Mesothelial cell of epicardium (in vitro differentiated cells): ENCODE results near the gene CSF2. TPM values are rescaled to one million over a fixed set of nuclear protein-coding genes. Genes with fewer than 3 reads are reported as not detected.

Experiments
- DNase-seq, 2 experiments: peaks; one replicate each; pipeline ENCODE4 v3.0.0; 2021; ENCODE audit warnings: low spot score in 2 of 2; ENCODE audit not compliant: unreplicated experiment in 2 of 2
- H3K27ac Mint-ChIP-seq: 2 replicates; pipeline ENCODE4 v1.8.0; 2021; ENCODE audit warnings: mixed read lengths
- H3K27me3 Mint-ChIP-seq: 2 replicates; pipeline ENCODE4 v1.8.0; 2021; ENCODE audit warnings: low read depth, mixed read lengths
- H3K36me3 Mint-ChIP-seq: 2 replicates; pipeline ENCODE4 v1.8.0; 2021; ENCODE audit warnings: mixed read lengths
- H3K4me1 Mint-ChIP-seq: 2 replicates; pipeline ENCODE4 v1.8.0; 2021; ENCODE audit warnings: mixed read lengths
- H3K4me3 Mint-ChIP-seq: 2 replicates; pipeline ENCODE4 v1.8.0; 2021; ENCODE audit warnings: mild to moderate bottlenecking, moderate library complexity, mixed read lengths
- H3K9me3 Mint-ChIP-seq: 2 replicates; pipeline ENCODE4 v1.8.0; 2021; ENCODE audit warnings: mixed read lengths
- CTCF ChIP-seq: fragments of 200-600 bp; sonication (generic); IDR thresholded peaks from one replicate; pipeline ENCODE4 v1.5.0; 2021; ENCODE audit warnings: antibody characterized with exemption; ENCODE audit not compliant: unreplicated experiment
- total RNA-seq: library from RNA; stranded (reverse); gene quantifications from 3 replicates; pipeline ENCODE4 v1.2.1, GENCODE V29; 2021

CSF2 gene
- total RNA-seq, 1 donor from 2014 or later, result not detected

GRCh38 chr5:132027027-132027426 is 46.6 kb upstream of the CSF2 start:
- H3K27me3 Mint-ChIP-seq, result peaks cover 43% of the 10 kb centered on the region
- no peaks in the 10 kb centered on the region for H3K36me3 Mint-ChIP-seq
- H3K4me3 Mint-ChIP-seq, result no peak overlapping the region
- no peak for TF ChIP-seq CTCF
- no peaks in the 10 kb centered on the region for H3K4me1 Mint-ChIP-seq
- H3K9me3 Mint-ChIP-seq, result no peaks in the 10 kb centered on the region
- no peak overlapping the region for H3K27ac Mint-ChIP-seq
- DNase-seq, result peak in 1 of 2 experiments; percentile 17

- peak in 1 of 2 experiments; percentile 29 for DNase-seq
- no peak for TF ChIP-seq CTCF
- Mint-ChIP-seq H3K27me3 (peaks cover 49% of the 10 kb centered on the region), H3K27ac (no peak overlapping the region), H3K36me3 (no peaks in the 10 kb centered on the region), H3K9me3 (peaks cover 10% of the 10 kb centered on the region), H3K4me3 (no peak overlapping the region), H3K4me1 (no peaks in the 10 kb centered on the region)
These were observed 43.8 kb upstream of the CSF2 start for GRCh38 chr5:132029609-132030330.

GRCh38 chr5:132030610-132031009 is 43.0 kb upstream of the CSF2 start:
- peaks cover 10% of the 10 kb centered on the region for H3K9me3 Mint-ChIP-seq
- H3K4me1 Mint-ChIP-seq, result no peaks in the 10 kb centered on the region
- H3K36me3 Mint-ChIP-seq, result no peaks in the 10 kb centered on the region
- H3K27me3 Mint-ChIP-seq, result peaks cover 53% of the 10 kb centered on the region
- DNase-seq, result no peak
- no peak overlapping the region for H3K4me3 Mint-ChIP-seq
- no peak overlapping the region for H3K27ac Mint-ChIP-seq
- TF ChIP-seq CTCF, result no peak

- Mint-ChIP-seq H3K36me3 (no peaks in the 10 kb centered on the region), H3K27me3 (peaks cover 58% of the 10 kb centered on the region), H3K4me3 (no peak overlapping the region), H3K9me3 (peaks cover 10% of the 10 kb centered on the region), H3K27ac (no peak overlapping the region), H3K4me1 (no peaks in the 10 kb centered on the region)
- no peak for DNase-seq
- TF ChIP-seq CTCF, result no peak
These were observed 41.4 kb upstream of the CSF2 start for GRCh38 chr5:132032196-132032595.

- no peak for DNase-seq
These were observed 40.5 kb upstream of the CSF2 start for GRCh38 chr5:132033122-132033521.

More at GRCh38 chr5:132033122-132033521, 40.5 kb upstream of the CSF2 start:
- no peak overlapping the region for H3K27ac Mint-ChIP-seq
- H3K4me3 Mint-ChIP-seq, result no peak overlapping the region
- no peak for TF ChIP-seq CTCF
- H3K36me3 Mint-ChIP-seq, result no peaks in the 10 kb centered on the region
- H3K9me3 Mint-ChIP-seq, result peaks cover 10% of the 10 kb centered on the region
- no peaks in the 10 kb centered on the region for H3K4me1 Mint-ChIP-seq
- H3K27me3 Mint-ChIP-seq, result peaks cover 61% of the 10 kb centered on the region
